Left lung (tissue), 10 donors: ENCODE data around the gene GDA. TPM values are rescaled to one million over a fixed set of nuclear protein-coding genes. Genes with fewer than 3 reads are reported as not detected.

Experiments
- ATAC-seq: fragments of 200-7000 bp; cut with Tn5 transposase; one replicate; pipeline ENCODE4 v1.9.1; 2020; ENCODE audit warnings: moderate library complexity
- DNase-seq, 4 donors: peaks; one replicate each; pipeline ENCODE4 v3.0.0-alpha.2; 2013 to 2020
- H3K27ac ChIP-seq, 2 donors: fragments of 200-600 bp; sonication (generic) in 1 of 2; one replicate each; pipeline versions ENCODE4 v1.5.0 to v1.8.0; 2020 to 2021
- H3K27me3 ChIP-seq, 2 donors: fragments of 200-600 bp; sonication (generic) in 1 of 2; one replicate each; pipeline versions ENCODE4 v1.5.0 to v1.8.0; 2020 to 2021
- H3K36me3 ChIP-seq, 2 donors: fragments of 200-600 bp; sonication (generic) in 1 of 2; one replicate each; pipeline versions ENCODE4 v1.5.0 to v1.8.0; 2020 to 2021
- H3K4me1 ChIP-seq, 2 donors: fragments of 200-600 bp; one replicate each; pipeline ENCODE4 v1.8.0; 2021
- H3K4me3 ChIP-seq, 2 donors: fragments of 200-600 bp; sonication (generic) in 1 of 2; one replicate each; pipeline versions ENCODE4 v1.5.0 to v1.8.0; 2020 to 2021; ENCODE audit warnings: mild to moderate bottlenecking in 1 of 2
- H3K9me3 ChIP-seq, 2 donors: fragments of 200-600 bp; sonication (generic) in 1 of 2; one replicate each; pipeline versions ENCODE4 v1.5.0 to v1.8.0; 2020 to 2021
- intact Hi-C, 2 donors: fragments of 100-400 bp; cut with DNase I; formaldehyde crosslinking; loops; one replicate each; pipeline versions ENCODE4 v1.11.2 to v1.14.2; 2022
- polyA plus RNA-seq, 6 donors: library from polyadenylated mRNA; unstranded; fragments of 120-200 nt; gene quantifications; one replicate each; pipeline ENCODE4 v1.2.1, GENCODE V29; 2013; ENCODE audit not compliant: insufficient read length in 6 of 6
- total RNA-seq, 2 donors: library from RNA; stranded (reverse); fragmentation: NEBNext Ultra II Directional; extraction: Animal tissue kit (Norgen Biotek cat#: 25700); gene quantifications; one replicate each; pipeline ENCODE4 v1.2.1, GENCODE V29; 2021
- TF ChIP-seq, protein P1 (sequence below), 2 donors: fragments of 200-600 bp; sonication (generic) in 1 of 2; IDR thresholded peaks; one replicate each; pipeline versions ENCODE4 v1.5.0 to v1.8.0; 2021; ENCODE audit warnings: antibody characterized with exemption in 2 of 2
- donor health status: DM: no; HTN: yes; CAD: no.
- donor health status: DM: no; HTN: no; CAD: no.

The GDA gene
- total and polyA plus RNA-seq, 8 donors = 0.08 to 0.31 (median 0.17) TPM; not detected in 1

DNA sequence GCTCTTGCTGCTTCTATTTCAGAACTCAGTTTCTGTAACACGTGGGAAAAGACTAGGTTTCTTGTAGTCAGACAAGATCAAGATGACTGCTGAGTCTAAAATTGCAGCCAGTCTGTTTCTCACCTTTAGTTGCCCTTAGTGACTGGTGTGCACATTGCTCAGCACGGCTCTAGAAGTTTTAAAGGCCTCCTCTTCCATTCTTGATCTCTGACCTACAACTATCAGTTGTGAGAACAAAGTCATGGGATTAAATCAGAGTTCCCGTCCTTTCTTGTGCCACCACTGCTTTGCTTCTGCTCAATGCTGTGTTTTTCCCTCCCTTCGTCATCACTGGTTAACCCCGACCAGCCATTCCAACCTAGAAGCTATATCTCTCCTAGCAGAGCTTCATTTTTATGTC, 52.8 kb downstream of the GDA start:
- TF ChIP-seq, protein P1, sequence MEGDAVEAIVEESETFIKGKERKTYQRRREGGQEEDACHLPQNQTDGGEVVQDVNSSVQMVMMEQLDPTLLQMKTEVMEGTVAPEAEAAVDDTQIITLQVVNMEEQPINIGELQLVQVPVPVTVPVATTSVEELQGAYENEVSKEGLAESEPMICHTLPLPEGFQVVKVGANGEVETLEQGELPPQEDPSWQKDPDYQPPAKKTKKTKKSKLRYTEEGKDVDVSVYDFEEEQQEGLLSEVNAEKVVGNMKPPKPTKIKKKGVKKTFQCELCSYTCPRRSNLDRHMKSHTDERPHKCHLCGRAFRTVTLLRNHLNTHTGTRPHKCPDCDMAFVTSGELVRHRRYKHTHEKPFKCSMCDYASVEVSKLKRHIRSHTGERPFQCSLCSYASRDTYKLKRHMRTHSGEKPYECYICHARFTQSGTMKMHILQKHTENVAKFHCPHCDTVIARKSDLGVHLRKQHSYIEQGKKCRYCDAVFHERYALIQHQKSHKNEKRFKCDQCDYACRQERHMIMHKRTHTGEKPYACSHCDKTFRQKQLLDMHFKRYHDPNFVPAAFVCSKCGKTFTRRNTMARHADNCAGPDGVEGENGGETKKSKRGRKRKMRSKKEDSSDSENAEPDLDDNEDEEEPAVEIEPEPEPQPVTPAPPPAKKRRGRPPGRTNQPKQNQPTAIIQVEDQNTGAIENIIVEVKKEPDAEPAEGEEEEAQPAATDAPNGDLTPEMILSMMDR (IDR thresholded peaks at IDR 0.05) = no peak
- DNase-seq (no peak), ATAC-seq (no peak)
- intact Hi-C loops = no loop called here
- H3K27me3 ChIP-seq = no peaks in the 10 kb centered on the region
- no peaks in the 10 kb centered on the region for H3K36me3 ChIP-seq
- H3K27ac ChIP-seq = no peak overlapping the region
- no peak overlapping the region for H3K4me3 ChIP-seq
- H3K4me1 ChIP-seq = no peaks in the 10 kb centered on the region
- no peaks in the 10 kb centered on the region for H3K9me3 ChIP-seq

GRCh38 chr9:72203205-72203803, 54.1 kb downstream of the GDA start:
- Histone ChIP-seq H3K27ac (no peak overlapping the region), H3K4me1 (no peaks in the 10 kb centered on the region), H3K9me3 (no peaks in the 10 kb centered on the region), H3K27me3 (no peaks in the 10 kb centered on the region), H3K4me3 (no peak overlapping the region), H3K36me3 (no peaks in the 10 kb centered on the region)
- DNase-seq = peak in 1 of 4 donors; percentile 22
- TF ChIP-seq, protein P1 (IDR thresholded peaks at IDR 0.05) = peak; percentile 11 to 44
- ATAC-seq = peak; percentile 84
- intact Hi-C loops = no loop called here

DNA sequence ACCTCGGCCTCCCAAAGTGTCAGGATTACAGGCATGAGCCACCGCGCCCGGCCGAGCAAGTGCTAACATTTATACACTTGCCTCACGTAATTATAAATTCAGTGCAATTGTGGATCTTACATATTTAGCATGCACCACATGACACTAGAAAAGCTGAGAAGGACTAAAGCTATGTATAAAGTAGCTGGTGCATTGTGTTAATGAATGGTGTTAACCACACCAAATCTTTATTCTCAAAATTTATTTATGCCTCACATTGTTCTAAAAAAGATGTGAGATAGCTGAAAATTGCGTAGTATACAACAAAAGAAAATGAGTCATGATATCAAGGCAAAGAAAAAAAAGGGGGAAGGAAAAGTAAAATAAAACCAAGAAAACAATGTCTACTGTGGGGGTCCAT, 54.8 kb downstream of the GDA start:
- Histone ChIP-seq H3K27me3 (no peaks in the 10 kb centered on the region), H3K4me3 (no peak overlapping the region), H3K36me3 (no peaks in the 10 kb centered on the region), H3K9me3 (no peaks in the 10 kb centered on the region), H3K4me1 (no peaks in the 10 kb centered on the region), H3K27ac (no peak overlapping the region)
- intact Hi-C loops = no loop called here
- TF ChIP-seq, protein P1 (IDR thresholded peaks at IDR 0.05) = no peak
- ATAC-seq (no peak), DNase-seq (no peak)

DNA sequence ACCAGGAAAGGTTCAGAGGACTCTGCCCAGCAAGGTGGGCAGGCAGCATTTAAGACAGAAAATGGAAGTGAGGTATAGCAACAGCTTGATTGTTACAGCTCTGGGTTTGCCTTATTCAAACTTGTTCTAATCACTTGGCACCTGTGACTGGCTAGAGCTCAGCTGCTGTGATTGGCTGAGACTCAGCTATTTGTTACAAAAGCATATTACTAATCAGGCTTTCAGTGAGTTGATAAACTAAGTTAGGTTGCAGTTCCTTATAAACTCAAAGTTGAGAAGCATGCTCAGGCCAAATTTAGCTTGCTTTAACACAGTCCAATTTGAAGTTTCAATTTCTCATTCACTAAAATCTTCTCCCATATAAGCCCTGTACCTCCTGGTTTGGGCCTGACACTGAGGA, 56.3 kb downstream of the GDA start:
- no peaks in the 10 kb centered on the region for H3K27me3 ChIP-seq
- no peaks in the 10 kb centered on the region for H3K36me3 ChIP-seq
- no peak for ATAC-seq
- intact Hi-C loops = no loop called here
- H3K4me1 ChIP-seq = no peaks in the 10 kb centered on the region
- H3K4me3 ChIP-seq = no peak overlapping the region
- no peak overlapping the region for H3K27ac ChIP-seq
- TF ChIP-seq, protein P1 (IDR thresholded peaks at IDR 0.05) = no peak
- DNase-seq = no peak
- no peaks in the 10 kb centered on the region for H3K9me3 ChIP-seq

DNA sequence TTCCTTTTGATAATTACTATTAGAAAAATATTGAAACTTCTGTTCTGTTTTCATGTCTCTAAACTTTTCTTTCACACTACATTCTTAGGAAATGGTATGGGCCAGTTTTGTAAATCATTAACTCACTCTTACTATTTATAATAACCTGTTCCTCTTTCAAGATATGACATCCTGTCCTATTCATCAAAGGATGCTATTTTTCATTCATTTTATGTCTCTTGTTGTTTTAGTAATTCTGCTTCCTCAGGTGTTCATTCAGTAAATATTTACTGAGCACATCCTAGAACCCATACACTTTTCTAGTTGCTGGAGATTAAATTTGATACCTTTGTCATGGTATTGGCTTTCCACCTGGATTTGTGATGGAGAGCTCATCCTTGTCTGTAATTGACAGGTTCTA, 58.0 kb downstream of the GDA start:
- Histone ChIP-seq H3K27ac (no peak overlapping the region), H3K27me3 (peaks cover 0 to 3% of the 10 kb centered on the region in 2 donors), H3K4me1 (no peaks in the 10 kb centered on the region), H3K9me3 (no peaks in the 10 kb centered on the region), H3K4me3 (no peak overlapping the region), H3K36me3 (no peaks in the 10 kb centered on the region)
- intact Hi-C loops = no loop called here
- DNase-seq = no peak
- ATAC-seq = no peak
- TF ChIP-seq, protein P1 (IDR thresholded peaks at IDR 0.05) = no peak
